HepG2 (cell line): ENCODE results near the gene RAMAC. TPM values are rescaled to one million over a fixed set of nuclear protein-coding genes. Genes with fewer than 3 reads are reported as not detected.

Source experiments
- ATAC-seq: fragments of 200-7000 bp; cut with Tn5 transposase; 3 replicates; pipeline ENCODE4 v1.9.1; 2020; ENCODE audit warnings: mild to moderate bottlenecking, moderate library complexity
- BruUV-seq: library from RNA; stranded (reverse); fragments of 400-500 nt; replicated peaks from 2 replicates; lab custom pipeline; 2021; lab: Mats Ljungman, UMichigan
- CTCF ChIA-PET: fragments of 300-600 bp; formaldehyde crosslinking; extraction: SDS; loops from one replicate; lab custom pipeline; 2021; ENCODE audit warnings: low total read pairs, inconsistent platforms, low intra/inter-chr PET ratio; lab: Yijun Ruan, JAX
- POLR2A ChIA-PET: fragments of 350-600 bp; sonication (Branson Sonifier 250); formaldehyde crosslinking; loops from one replicate; lab custom pipeline; 2020; ENCODE audit warnings: antibody characterized with exemption, inconsistent platforms; lab: Yijun Ruan, JAX
- DNase-seq: peaks from one replicate; pipeline ENCODE4 v3.0.0-alpha.2; 2015; ENCODE audit warnings: low spot score
- FAIRE-seq: peaks from 3 replicates; lab custom pipeline; 2011; peaks lifted over from hg19 to GRCh38; lab: Jason Lieb, UNC
- H2AFZ ChIP-seq: one replicate; pipeline ENCODE4 v1.6.1; 2011; ENCODE audit warnings: low read length, inconsistent platforms
- H3K27ac ChIP-seq: fragments of 300-600 bp; 3 replicates; pipeline ENCODE4 v1.8.0; 2011; ENCODE audit warnings: mixed run types, mild to moderate bottlenecking, mixed read lengths, low read length, inconsistent platforms; ENCODE audit not compliant: insufficient read depth; ENCODE audit errors: extremely low read length
- H3K27me3 ChIP-seq, 2 experiments: fragments of 200-600 bp in 1 of 2; 2 replicates in 1 of 2; 3 replicates in 1 of 2; pipeline versions ENCODE4 v1.6.0 to v1.8.0; 2011; ENCODE audit warnings: low read length in 2 of 2, mild to moderate bottlenecking in 2 of 2, moderate library complexity in 2 of 2, inconsistent platforms in 1 of 2; ENCODE audit not compliant: insufficient read depth in 2 of 2, control insufficient read depth in 1 of 2
- H3K36me3 ChIP-seq, 2 experiments: fragments of 200-600 bp in 1 of 2; replicated peaks in 1 of 2; 2 replicates in 1 of 2; 3 replicates in 1 of 2; pipeline versions ENCODE4 v1.5.1 to v1.8.0; 2011; ENCODE audit warnings: low read length in 2 of 2, inconsistent platforms in 1 of 2; ENCODE audit not compliant: insufficient read depth in 2 of 2, control insufficient read depth in 1 of 2
- H3K4me1 ChIP-seq: 2 replicates; pipeline ENCODE4 v1.5.1; 2012; ENCODE audit warnings: low read length, inconsistent platforms; ENCODE audit not compliant: insufficient read depth
- H3K4me2 ChIP-seq: 2 replicates; pipeline ENCODE4 v1.6.0; 2011; ENCODE audit warnings: low read depth, low read length, inconsistent platforms
- H3K4me3 ChIP-seq, 3 experiments: fragments of 200-600 bp in 1 of 3; sonication (generic), shearing (Covaris generic) in 1 of 3; replicated peaks in 1 of 3; 2 replicates each; pipeline ENCODE4 v1.5.1; 2011 to 2016; ENCODE audit warnings: low read length in 3 of 3, inconsistent platforms in 2 of 3, low read depth in 2 of 3, mild to moderate bottlenecking in 2 of 3, control low read depth in 1 of 3, mixed read lengths in 1 of 3; ENCODE audit not compliant: insufficient read depth in 1 of 3
- H3K79me2 ChIP-seq: one replicate; pipeline ENCODE4 v1.6.1; 2011; ENCODE audit warnings: low read length, inconsistent platforms; ENCODE audit not compliant: insufficient read depth
- H3K9ac ChIP-seq: 2 replicates; pipeline ENCODE4 v1.6.0; 2011; ENCODE audit warnings: mild to moderate bottlenecking, low read depth, low read length, inconsistent platforms; ENCODE audit not compliant: insufficient read depth
- H3K9me3 ChIP-seq: 2 replicates; pipeline ENCODE4 v1.5.1; 2012; ENCODE audit warnings: mild to moderate bottlenecking, low read length
- H4K20me1 ChIP-seq: 2 replicates; pipeline ENCODE4 v1.6.0; 2011; ENCODE audit warnings: inconsistent platforms, mild to moderate bottlenecking, low read length, moderate library complexity; ENCODE audit not compliant: insufficient read depth
- KLF16 ChIP-seq, 2 experiments: sonication (generic) in 1 of 2; formaldehyde crosslinking in 1 of 2; IDR thresholded peaks; 2 replicates each; pipeline versions ENCODE4 v1.6.1 to v1.8.0; 2016 to 2023; ENCODE audit warnings: missing genetic modification reagents in 2 of 2, missing compliant biosample characterization in 1 of 2
- MEIS2 ChIP-seq: sonication (generic); formaldehyde crosslinking; IDR thresholded peaks from 2 replicates; pipeline ENCODE4 v1.9.0; 2021; ENCODE audit warnings: mild to moderate bottlenecking, missing genetic modification reagents
- SP1 ChIP-seq, 2 experiments: fragments of 450-650 bp in 1 of 2; sonication (generic) in 1 of 2; formaldehyde crosslinking in 1 of 2; IDR thresholded peaks; 2 replicates each; pipeline versions ENCODE4 v1.4.0 to v1.6.1; 2016 to 2020; ENCODE audit warnings: missing genetic modification reagents in 1 of 2
- ZNF24 ChIP-seq: fragments of 450-650 bp; IDR thresholded peaks from 2 replicates; pipeline ENCODE4 v1.6.1; 2017; ENCODE audit warnings: antibody characterized with exemption, mild to moderate bottlenecking
- ZNF333 ChIP-seq: sonication (generic); formaldehyde crosslinking; IDR thresholded peaks from 2 replicates; pipeline ENCODE4 v1.4.0; 2020; ENCODE audit warnings: mild to moderate bottlenecking, missing genetic modification reagents, borderline replicate concordance
- ZNF496 ChIP-seq: sonication (generic); formaldehyde crosslinking; IDR thresholded peaks from 2 replicates; pipeline ENCODE4 v1.8.1; 2023; ENCODE audit warnings: mild to moderate bottlenecking, moderate library complexity, missing genetic modification reagents; ENCODE audit not compliant: insufficient replicate concordance
- WGBS: methylation state at CpG from one replicate; pipeline ENCODE4 v1.1.6; 2017; ENCODE audit warnings: low lambda C conversion rate; 5-methylcytosine and 5-hydroxymethylcytosine counted together
- in situ Hi-C: cut with HindIII; loops from 2 replicates; pipeline ENCODE4 v1.10.0; 2017; ENCODE audit warnings: low pct_unique_long_range_greater_than_20kb; ENCODE audit not compliant: extremely low pct_ligation_motif_present
- intact Hi-C: fragments of 100-400 bp; cut with micrococcal nuclease; formaldehyde crosslinking; loops from one replicate; pipeline ENCODE4 v1.10.0; 2022; ENCODE audit not compliant: unreplicated experiment
- polyA plus RNA-seq, 8 experiments: library from polyadenylated mRNA; depleted of rRNA in 3 of 8; stranded (reverse) in 7 of 8; unstranded in 1 of 8; fragments of >200 nt; fragmentation: Illumina TruSeq in 4 of 8; extraction: Trizol in 4 of 8; gene quantifications; 2 replicates each; pipeline versions ENCODE4 v1.2.1 to v1.2.3, GENCODE V29; 2011 to 2016; ENCODE audit warnings: low read depth in 4 of 8, missing spikeins in 1 of 8, mixed read lengths in 1 of 8; ENCODE audit not compliant: insufficient read depth in 1 of 8
- total RNA-seq, 5 experiments: library from RNA; depleted of rRNA; stranded (reverse); fragments of >200 nt; fragmentation: Illumina TruSeq; extraction: Trizol; gene quantifications; 2 replicates each; pipeline ENCODE4 v1.2.3, GENCODE V29; 2016; ENCODE audit warnings: low read depth in 1 of 5
- TF ChIP-seq, protein P1 (sequence below): IDR thresholded peaks from 2 replicates; pipeline ENCODE4 v1.6.1; 2012; ENCODE audit warnings: low read depth, low read length, improper control_type of control experiment
- TF ChIP-seq, protein P2 (sequence below): sonication (generic); formaldehyde crosslinking; IDR thresholded peaks from 2 replicates; pipeline ENCODE4 v1.5.1; 2020; ENCODE audit warnings: missing genetic modification reagents, mild to moderate bottlenecking, borderline replicate concordance
- TF ChIP-seq, protein P3 (sequence below): sonication (generic); formaldehyde crosslinking; IDR thresholded peaks from 2 replicates; pipeline ENCODE4 v1.4.0; 2020; ENCODE audit warnings: missing genetic modification reagents
- TF ChIP-seq, protein P4 (sequence below): sonication (generic); formaldehyde crosslinking; IDR thresholded peaks from 2 replicates; pipeline ENCODE4 v1.4.0; 2020; ENCODE audit warnings: mild to moderate bottlenecking, missing genetic modification reagents

RAMAC gene
- total and polyA plus RNA-seq, 2 of the 13 experiments (the other 11 are each of a cell fraction or from before 2014, with no cell fraction given): 22.2 to 45.9 TPM

DNA sequence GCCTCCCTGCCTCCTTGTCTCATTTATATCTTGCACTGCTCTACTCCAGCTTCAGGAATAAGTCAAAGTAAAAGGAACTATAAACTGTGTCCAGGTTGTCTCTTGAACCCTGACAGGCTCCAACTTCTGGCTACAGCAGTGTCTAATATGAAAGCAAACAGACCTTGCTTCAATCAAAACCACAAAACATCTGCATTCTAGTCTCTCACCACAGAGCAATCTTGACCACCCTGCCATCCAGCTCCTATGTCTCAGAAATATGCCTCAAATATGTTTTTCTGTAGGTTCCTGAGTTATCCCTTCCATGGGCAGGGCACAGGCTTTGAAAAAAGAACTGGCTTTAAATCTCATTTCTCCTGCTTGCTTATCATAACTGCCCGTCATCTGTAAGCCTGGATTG lies 13.0 kb upstream of the RAMAC start:
- FAIRE-seq (no peak), ATAC-seq (no peak), DNase-seq (no peak)
- H3K27me3 ChIP-seq: no peaks in the 10 kb centered on the region
- H3K4me2 ChIP-seq: no peak overlapping the region
- H3K4me3 ChIP-seq: no peak overlapping the region
- no peak overlapping the region for H3K9ac ChIP-seq
- WGBS: 94% methylated on average over 1 of the region's 1 CpG
- H3K36me3 ChIP-seq: no peaks in the 10 kb centered on the region
- H3K9me3 ChIP-seq: no peaks in the 10 kb centered on the region
- H4K20me1 ChIP-seq: no peaks in the 10 kb centered on the region
- H3K27ac ChIP-seq: no peak overlapping the region
- no peak for TF ChIP-seq ZNF496 (CRISPR knock-in tag)
- TF ChIP-seq SP1 (IDR thresholded peaks at IDR 0.05): no peak
- TF ChIP-seq SP1 (CRISPR knock-in tag; IDR thresholded peaks at IDR 0.05): no peak
- no peak for TF ChIP-seq MEIS2 (CRISPR knock-in tag)
- no peak for TF ChIP-seq ZNF333 (CRISPR knock-in tag)
- TF ChIP-seq KLF16 (CRISPR knock-in tag; IDR thresholded peaks at IDR 0.05): no peak
- BruUV-seq: no TSS peak
- intact Hi-C loops: no loop called here
- H3K4me1 ChIP-seq: peaks cover 15% of the 10 kb centered on the region
- ChIA-PET POLR2A (no interaction called here), CTCF (no interaction called here)
- H3K79me2 ChIP-seq: no peaks in the 10 kb centered on the region
- H2AFZ ChIP-seq: no peak overlapping the region
- in situ Hi-C loops: no loop called here

DNA sequence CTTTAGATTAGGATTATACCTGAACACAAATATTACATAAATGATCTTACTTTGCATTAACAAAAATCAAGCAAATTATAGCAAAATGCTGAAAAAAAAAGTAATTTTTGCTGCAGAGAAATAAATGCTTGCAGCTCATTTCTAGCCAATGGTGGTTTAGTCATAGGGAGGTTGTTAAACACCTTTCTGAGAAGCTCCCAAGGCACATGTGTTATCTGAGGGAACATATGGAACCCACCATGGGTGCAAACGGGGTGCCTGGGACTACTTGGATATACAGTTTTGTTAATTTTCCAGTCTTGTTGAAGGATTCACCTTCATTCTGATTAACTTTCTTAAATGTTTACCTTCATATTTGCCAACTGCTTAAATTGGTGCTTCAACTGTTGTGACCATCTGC lies 8.9 kb upstream of the RAMAC start:
- Histone ChIP-seq H3K9me3 (no peaks in the 10 kb centered on the region), H3K27ac (no peak overlapping the region), H3K9ac (no peak overlapping the region), H4K20me1 (no peaks in the 10 kb centered on the region), H3K4me2 (no peak overlapping the region), H3K4me1 (0 out of 2 replicates have a peak, but pooled peaks cover under 1% of the 10 kb centered on the region), H2AFZ (no peak overlapping the region), H3K79me2 (no peaks in the 10 kb centered on the region), H3K4me3 (no peak overlapping the region), H3K36me3 (no peaks in the 10 kb centered on the region), H3K27me3 (no peaks in the 10 kb centered on the region)
- ChIA-PET POLR2A (interaction anchor here (0.7 kb wide), 1 partner anchor 9 kb away, joined by 4 read pairs; no protein-coding TSS in a partner anchor), CTCF (no interaction called here)
- TF ChIP-seq, protein P1, sequence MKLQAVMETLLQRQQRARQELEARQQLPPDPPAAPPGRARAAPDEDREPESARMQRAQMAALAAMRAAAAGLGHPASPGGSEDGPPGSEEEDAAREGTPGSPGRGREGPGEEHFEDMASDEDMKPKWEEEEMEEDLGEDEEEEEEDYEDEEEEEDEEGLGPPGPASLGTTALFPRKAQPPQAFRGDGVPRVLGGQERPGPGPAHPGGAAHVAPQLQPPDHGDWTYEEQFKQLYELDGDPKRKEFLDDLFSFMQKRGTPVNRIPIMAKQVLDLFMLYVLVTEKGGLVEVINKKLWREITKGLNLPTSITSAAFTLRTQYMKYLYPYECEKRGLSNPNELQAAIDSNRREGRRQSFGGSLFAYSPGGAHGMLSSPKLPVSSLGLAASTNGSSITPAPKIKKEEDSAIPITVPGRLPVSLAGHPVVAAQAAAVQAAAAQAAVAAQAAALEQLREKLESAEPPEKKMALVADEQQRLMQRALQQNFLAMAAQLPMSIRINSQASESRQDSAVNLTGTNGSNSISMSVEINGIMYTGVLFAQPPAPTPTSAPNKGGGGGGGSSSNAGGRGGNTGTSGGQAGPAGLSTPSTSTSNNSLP: no peak
- TF ChIP-seq, protein P2, sequence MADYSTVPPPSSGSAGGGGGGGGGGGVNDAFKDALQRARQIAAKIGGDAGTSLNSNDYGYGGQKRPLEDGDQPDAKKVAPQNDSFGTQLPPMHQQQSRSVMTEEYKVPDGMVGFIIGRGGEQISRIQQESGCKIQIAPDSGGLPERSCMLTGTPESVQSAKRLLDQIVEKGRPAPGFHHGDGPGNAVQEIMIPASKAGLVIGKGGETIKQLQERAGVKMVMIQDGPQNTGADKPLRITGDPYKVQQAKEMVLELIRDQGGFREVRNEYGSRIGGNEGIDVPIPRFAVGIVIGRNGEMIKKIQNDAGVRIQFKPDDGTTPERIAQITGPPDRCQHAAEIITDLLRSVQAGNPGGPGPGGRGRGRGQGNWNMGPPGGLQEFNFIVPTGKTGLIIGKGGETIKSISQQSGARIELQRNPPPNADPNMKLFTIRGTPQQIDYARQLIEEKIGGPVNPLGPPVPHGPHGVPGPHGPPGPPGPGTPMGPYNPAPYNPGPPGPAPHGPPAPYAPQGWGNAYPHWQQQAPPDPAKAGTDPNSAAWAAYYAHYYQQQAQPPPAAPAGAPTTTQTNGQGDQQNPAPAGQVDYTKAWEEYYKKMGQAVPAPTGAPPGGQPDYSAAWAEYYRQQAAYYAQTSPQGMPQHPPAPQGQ (CRISPR knock-in tag): no peak
- TF ChIP-seq, protein P3, sequence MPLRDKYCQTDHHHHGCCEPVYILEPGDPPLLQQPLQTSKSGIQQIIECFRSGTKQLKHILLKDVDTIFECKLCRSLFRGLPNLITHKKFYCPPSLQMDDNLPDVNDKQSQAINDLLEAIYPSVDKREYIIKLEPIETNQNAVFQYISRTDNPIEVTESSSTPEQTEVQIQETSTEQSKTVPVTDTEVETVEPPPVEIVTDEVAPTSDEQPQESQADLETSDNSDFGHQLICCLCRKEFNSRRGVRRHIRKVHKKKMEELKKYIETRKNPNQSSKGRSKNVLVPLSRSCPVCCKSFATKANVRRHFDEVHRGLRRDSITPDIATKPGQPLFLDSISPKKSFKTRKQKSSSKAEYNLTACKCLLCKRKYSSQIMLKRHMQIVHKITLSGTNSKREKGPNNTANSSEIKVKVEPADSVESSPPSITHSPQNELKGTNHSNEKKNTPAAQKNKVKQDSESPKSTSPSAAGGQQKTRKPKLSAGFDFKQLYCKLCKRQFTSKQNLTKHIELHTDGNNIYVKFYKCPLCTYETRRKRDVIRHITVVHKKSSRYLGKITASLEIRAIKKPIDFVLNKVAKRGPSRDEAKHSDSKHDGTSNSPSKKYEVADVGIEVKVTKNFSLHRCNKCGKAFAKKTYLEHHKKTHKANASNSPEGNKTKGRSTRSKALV (CRISPR knock-in tag): no peak
- TF ChIP-seq, protein P4, sequence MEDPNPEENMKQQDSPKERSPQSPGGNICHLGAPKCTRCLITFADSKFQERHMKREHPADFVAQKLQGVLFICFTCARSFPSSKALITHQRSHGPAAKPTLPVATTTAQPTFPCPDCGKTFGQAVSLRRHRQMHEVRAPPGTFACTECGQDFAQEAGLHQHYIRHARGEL (CRISPR knock-in tag): no peak
- no peak for TF ChIP-seq ZNF24
- intact Hi-C loops (no loop called here), in situ Hi-C loops (no loop called here)
- WGBS: 82% methylated on average over 1 of the region's 1 CpG
- DNase-seq: no peak
- no peak for ATAC-seq
- no peak for FAIRE-seq
- no TSS peak for BruUV-seq
